Vagina (tissue), 2 donors: ENCODE measurements around the gene HECW1.

Experiments
- CTCF ChIP-seq, 3 experiments: fragments of 450-650 bp in 2 of 3; fragments of 200-600 bp in 1 of 3; sonication (generic) in 1 of 3; IDR thresholded peaks; one replicate each; pipeline ENCODE4 v1.5.1; 2017 to 2019; ENCODE audit warnings: antibody characterized with exemption in 3 of 3, mild to moderate bottlenecking in 2 of 3, moderate library complexity in 2 of 3
- POLR2A ChIP-seq, 2 donors: fragments of 450-650 bp; IDR thresholded peaks; one replicate each; pipeline ENCODE4 v1.6.1; 2017; ENCODE audit warnings: antibody characterized with exemption in 2 of 2, mild to moderate bottlenecking in 2 of 2, moderate library complexity in 2 of 2

DNA sequence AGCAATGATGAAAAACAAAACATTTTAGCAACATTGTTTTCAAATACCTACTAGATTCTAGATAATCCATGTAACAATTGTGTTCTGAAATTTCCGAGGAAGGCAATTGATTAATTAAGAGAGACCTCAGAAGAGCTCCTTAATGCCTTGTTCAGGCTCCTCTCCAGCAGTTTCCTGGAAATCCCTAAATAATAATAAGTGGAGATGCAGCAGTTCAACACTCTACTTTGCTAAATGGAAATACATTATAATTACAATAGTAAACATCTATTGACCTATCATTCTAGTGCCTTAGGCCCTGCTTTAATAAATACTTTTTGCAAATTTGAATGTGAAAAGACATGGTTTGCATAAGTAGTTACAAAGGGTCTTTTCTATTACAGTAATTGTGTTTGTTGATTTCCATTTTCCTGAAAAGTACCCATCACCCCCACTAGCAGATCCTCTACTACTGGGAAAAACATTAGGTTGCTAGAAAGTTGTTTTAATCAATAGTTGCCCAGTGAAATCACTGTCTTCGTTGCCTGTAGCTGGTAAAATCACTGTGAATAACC is 283.8 kb downstream of the HECW1 start:
- TF ChIP-seq POLR2A (IDR thresholded peaks at IDR 0.05) (no peak), CTCF (IDR thresholded peaks at IDR 0.05) (no peak)
